B cell (primary cell): Measurements from ENCODE around the gene LRRC36.

Source experiments
- EZH2 ChIP-seq: IDR thresholded peaks from 2 replicates; pipeline ENCODE4 v1.6.1; 2012; ENCODE audit warnings: borderline replicate concordance, low read depth, mild to moderate bottlenecking, moderate library complexity, low read length; ENCODE audit not compliant: insufficient read depth, poor library complexity, severe bottlenecking
- TF ChIP-seq, protein P1 (sequence below): fragments of 200-600 bp; IDR thresholded peaks from one replicate; pipeline ENCODE4 v1.8.0; 2022; ENCODE audit warnings: antibody characterized with exemption, mild to moderate bottlenecking

- TF ChIP-seq, protein P1, sequence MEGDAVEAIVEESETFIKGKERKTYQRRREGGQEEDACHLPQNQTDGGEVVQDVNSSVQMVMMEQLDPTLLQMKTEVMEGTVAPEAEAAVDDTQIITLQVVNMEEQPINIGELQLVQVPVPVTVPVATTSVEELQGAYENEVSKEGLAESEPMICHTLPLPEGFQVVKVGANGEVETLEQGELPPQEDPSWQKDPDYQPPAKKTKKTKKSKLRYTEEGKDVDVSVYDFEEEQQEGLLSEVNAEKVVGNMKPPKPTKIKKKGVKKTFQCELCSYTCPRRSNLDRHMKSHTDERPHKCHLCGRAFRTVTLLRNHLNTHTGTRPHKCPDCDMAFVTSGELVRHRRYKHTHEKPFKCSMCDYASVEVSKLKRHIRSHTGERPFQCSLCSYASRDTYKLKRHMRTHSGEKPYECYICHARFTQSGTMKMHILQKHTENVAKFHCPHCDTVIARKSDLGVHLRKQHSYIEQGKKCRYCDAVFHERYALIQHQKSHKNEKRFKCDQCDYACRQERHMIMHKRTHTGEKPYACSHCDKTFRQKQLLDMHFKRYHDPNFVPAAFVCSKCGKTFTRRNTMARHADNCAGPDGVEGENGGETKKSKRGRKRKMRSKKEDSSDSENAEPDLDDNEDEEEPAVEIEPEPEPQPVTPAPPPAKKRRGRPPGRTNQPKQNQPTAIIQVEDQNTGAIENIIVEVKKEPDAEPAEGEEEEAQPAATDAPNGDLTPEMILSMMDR = no peak
- no peak for TF ChIP-seq EZH2
Measured at GRCh38 chr16:67291461-67291860, 35.2 kb upstream of the LRRC36 start.
